GM19240 (cell line): Measurements from ENCODE around the gene PRLR.
A peak's percentile ranks its signal among the peaks of the same experiment; 100 is the strongest.
"Not testable (repeated sequence)": the region's sequence is repeated elsewhere in the genome, so short reads cannot be mapped to it uniquely, and the experiment has no call there.

Experiments used
- DNase-seq: peaks from one replicate; pipeline ENCODE4 v3.0.0; 2011; ENCODE audit warnings: low spot score; ENCODE audit not compliant: insufficient read length

Gene PRLR

DNA sequence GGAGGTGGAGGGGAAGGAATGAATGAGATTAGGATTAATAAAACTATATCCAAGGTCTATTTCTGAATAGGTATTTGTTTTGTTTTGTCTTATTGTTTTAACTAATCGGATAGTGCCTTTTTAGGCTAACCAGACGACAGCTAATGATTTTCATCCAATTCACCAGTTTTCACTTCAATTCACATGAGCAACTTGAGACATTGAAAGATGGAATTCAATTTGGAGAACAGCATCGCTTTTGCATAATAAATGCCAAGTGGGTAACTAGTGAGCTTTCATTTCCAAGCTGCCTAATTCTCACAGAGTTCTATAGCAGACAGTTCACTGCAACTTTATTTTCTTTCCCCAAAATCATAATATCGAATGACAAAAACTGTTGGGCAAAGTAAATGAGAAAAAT lies 187.5 kb downstream of the PRLR start:
- DNase-seq = no peak

DNA sequence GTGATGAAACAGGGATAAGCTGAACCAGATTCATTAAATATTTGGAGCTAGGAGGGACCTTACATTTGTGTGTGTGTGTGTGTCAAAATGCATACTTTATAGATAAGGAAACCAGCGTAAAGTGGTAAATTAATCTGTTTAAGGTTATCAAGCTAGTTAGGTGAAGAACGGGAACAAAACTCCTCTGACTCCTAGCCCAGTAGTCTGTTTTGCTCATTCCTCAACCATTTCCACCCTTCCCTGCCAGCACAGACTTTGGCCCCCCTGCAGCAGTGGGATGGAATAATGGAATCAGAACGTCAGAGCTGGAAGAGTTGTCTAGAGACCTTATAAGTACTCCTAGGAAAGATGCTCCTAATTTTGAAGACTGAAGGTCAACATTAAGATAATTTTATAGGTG lies 189.0 kb downstream of the PRLR start:
- no peak for DNase-seq

DNA sequence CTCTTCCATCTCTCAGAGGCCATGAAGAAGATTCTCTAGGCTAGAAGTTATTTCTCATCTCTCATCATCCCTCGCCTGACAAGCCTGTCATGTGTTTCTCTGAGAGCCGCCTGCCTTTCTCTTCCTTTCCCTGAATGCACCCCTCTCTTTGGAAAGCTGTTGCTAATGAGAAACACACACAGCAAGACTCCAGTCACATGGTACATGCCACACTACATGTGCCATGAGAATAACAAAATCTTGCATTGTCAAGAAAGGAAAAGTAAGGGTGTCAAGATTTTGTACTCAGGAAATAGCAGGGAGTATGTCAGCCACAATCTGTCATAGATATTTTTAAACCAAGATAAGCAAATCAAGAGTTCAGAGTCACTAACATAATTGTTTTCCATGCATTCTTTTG lies 191.4 kb downstream of the PRLR start:
- no peak for DNase-seq

DNA sequence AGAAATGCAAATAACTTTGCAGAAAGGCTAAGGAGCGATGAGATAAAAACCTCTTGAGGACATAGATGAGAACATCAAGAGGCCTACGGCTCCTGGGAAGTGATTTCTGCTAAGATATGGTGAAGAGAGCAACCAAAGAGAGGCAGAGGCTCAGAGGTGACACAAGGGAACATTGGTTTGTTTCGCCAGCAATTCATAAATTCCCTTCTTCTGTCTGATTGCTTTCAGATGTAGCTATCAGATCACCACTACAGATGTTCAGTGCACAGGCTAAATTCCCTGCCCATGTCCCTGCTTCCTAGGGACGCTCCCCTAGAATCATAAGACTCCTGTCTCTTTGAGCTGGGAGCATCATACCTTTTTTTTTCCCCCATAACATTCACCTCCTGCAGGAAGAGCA lies 193.8 kb downstream of the PRLR start:
- no peak for DNase-seq

GRCh38 chr5:35035929-35036328 lies 194.4 kb downstream of the PRLR start:
- DNase-seq = not testable (repeated sequence)

GRCh38 chr5:35035271-35035670 lies 195.0 kb downstream of the PRLR start:
- no peak for DNase-seq

DNA sequence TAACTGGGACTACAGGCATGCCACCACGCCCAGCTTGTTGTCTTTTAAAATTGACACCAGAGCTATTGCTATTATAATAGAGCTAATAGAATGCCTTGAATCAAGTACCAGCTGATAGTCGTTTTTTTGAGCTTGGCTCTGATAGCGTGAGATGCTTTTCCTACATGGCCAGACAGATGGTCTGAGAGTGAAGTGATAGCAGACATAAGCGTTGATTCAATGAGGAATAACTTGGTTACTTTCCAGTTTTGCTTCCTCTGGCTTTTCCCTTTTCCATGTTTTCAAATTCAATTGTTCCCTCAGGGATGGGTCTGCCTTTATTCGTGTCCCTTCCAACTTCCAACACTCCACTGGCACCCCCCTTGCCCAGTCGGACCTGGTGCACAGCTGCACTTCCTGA lies 197.9 kb downstream of the PRLR start:
- no peak for DNase-seq

- DNase-seq = no peak
Observed at GRCh38 chr5:35031276-35031675, 199.0 kb downstream of the PRLR start.

DNA sequence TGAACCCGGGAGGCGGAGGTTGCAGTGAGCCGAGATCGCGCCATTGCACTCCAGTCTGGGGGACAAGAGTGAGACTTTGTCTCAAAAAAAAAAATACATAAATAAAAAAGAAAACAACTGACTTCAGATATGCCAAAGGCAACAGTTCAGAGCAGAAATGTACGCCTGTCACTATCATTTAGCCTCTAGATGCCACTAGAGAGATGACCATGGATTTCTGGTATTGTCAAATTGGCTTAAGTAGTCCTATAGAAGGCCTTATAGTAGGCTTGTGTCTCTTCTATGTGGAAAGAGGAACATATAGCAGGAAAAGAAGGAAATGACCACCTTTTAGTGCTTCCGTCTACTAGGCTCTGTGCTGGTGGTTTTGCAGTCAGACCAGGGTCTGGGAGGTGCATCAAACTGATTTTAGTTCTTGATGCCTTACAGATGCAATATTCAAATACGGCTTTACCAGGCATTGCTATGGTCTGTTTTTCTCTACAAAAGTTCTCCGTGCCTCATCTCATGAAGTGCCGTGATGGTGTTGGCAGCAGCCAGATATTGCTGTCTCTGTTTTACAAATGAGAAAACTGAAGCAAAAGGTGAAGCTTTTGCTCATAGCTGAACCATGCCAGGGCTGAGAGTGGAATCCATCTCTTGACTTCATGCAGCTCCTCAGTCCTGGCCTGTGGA lies 199.7 kb downstream of the PRLR start:
- no peak for DNase-seq

GRCh38 chr5:35029333-35029732 lies 201.0 kb downstream of the PRLR start:
- DNase-seq = no peak

- DNase-seq = no peak
Observed at GRCh38 chr5:35026941-35027340, 203.3 kb downstream of the PRLR start.

GRCh38 chr5:35026280-35026840 lies 203.9 kb downstream of the PRLR start:
- no peak for DNase-seq

- DNase-seq = no peak
Observed at GRCh38 chr5:35024911-35025510, 205.3 kb downstream of the PRLR start.

DNA sequence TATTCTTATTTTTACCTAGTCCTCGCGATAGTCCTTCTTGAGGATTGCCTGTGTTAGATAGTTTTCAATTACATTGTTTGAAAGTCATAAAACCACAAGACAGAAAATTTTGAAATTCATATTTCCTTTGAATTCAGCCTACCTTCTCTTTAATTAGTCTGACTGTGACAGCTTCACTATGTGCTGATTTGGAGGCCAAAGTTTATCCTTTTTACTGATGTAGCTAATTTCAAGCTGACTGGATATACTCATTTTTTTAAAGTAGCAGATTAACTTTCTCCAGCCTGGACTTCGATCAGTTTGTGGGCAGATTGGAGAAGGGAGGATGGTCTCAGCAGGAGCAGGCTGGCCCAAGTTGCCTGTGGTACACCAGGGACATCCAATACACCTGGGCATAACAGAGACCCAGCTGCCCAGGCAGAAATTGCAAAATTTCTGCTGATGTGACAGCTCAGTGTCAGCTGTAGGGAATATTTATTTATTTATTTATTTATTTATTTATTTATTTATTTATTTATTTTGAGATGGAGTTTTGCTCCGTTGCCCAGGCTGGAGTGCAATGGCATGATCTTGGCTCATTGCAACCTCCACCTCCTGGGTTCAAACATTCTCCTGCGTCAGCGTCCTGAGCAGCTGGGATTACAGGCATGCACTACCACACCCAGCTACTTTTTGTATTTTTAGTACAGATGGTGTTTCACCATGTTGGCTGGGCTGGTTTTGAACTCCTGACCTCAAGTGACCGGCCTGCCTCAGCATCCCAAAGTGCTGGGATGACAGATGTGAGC lies 206.7 kb downstream of the PRLR start:
- no peak for DNase-seq

DNA sequence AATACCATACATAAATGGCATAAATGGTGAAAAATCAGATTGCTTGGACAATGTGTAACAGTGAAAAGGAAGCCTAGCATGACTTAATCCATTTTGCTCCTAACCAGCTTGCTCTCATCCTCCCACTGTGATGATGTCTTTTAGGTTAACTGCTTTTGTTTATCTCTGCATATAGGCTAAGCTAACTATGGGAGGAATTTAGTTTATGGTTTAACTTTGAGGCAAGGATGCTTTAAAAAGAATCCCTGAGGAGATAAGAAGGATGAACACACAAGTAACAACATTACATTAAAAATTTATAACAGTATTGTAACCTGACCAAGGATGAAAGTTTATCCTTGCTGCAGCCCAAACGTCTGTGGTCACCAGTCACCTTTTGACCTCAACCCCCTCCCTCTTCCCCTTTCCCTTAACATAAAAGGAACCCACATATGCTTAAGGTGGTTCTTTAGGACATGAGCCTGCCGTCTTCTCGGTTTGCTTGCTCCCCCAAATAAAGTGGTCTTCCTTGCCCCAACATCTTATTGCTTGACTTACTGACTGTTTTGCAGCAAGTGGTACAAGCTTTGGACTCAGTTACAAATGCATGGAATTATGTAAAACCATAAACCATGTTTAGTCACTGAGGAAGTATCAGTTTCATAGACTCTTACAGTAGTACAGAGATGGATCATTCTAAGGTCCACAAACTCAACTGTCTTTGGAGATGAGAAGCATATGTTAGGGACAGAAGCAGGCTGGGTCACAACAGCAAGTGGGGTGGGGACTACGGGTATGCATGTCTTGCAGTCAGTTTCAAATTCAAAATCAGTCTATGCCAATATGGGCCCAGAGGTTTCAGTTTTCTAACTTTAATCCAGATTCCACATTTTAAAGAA lies 213.9 kb downstream of the PRLR start:
- peak; percentile 2 for DNase-seq

GRCh38 chr5:35015063-35015462 lies 215.2 kb downstream of the PRLR start:
- no peak for DNase-seq

GRCh38 chr5:35012796-35013195 lies 217.5 kb downstream of the PRLR start:
- DNase-seq = no peak

DNA sequence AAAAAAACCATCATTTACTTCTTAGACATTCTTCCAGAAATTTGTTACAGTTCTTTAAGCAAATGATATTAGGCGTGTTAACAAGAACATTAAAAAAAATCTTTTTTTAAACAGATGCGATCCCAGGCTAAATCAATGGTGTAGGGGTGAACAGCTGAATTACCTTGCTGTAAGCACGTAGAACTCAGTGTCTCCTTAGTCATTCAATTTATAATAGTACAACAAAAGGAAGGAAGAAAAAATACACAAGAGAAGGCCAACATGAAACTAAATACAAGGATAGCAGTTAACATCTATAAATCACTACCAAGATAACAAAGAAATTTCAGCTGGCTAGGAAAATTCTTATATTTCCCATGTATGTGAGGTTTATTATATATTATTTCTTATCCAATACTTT lies 217.9 kb downstream of the PRLR start:
- DNase-seq = no peak

GRCh38 chr5:35010676-35011075 lies 219.6 kb downstream of the PRLR start:
- DNase-seq = no peak

GRCh38 chr5:35009657-35010056 lies 220.6 kb downstream of the PRLR start:
- no peak for DNase-seq

- DNase-seq = no peak
Observed at GRCh38 chr5:35009019-35009418, 221.3 kb downstream of the PRLR start.
